HG03135 (cell line): ENCODE results near the gene CHST15.

Experiments used
- ATAC-seq: cut with Tn5 transposase; IDR thresholded peaks from one replicate; pipeline ENCODE4 v1.9.1; 2021; ENCODE audit warnings: mild to moderate bottlenecking, moderate library complexity; ENCODE audit not compliant: unreplicated experiment

Gene CHST15

DNA sequence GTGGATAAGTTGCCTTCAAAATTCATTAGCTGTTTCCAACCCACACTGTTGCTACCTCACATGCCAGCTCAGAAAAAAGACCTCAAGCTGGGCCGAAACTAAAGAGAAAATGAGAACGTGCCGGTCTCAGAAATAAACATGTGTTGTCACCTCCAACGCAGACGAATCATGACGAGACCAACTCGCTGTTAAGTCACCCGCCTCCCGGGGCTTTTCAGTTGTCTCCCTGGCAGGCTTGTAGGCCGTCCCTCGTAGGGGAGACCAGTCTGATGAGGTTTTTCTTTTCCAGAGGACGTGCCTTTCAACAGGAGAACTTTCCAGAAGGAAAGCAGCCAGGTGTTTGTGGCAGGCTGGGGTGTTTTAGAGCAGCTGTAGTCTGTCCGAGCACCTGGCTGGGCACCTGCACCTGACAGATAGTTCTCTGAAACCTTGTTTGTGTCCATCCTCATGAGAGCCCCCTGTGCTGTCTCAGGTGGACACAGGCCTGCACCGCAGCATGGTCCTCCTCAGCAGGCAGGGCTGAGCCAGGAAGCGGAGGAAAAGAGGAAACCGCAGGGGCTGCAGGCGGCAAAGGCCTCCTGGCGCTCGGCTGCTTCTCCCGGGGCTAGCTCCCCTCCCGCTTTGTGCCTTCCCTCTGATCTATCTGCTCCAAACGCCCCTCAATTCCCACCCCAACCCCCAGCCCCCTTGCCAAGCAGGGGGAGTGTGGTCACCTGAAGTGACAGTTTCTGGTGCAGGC lies 78.8 kb downstream of the CHST15 start:
- ATAC-seq: no peak

GRCh38 chr10:124013916-124014315 lies 79.5 kb downstream of the CHST15 start:
- no peak for ATAC-seq

GRCh38 chr10:124012991-124013390 lies 80.4 kb downstream of the CHST15 start:
- ATAC-seq: no peak

- ATAC-seq: no peak
Measured at GRCh38 chr10:124012583-124012982, 80.8 kb downstream of the CHST15 start.

DNA sequence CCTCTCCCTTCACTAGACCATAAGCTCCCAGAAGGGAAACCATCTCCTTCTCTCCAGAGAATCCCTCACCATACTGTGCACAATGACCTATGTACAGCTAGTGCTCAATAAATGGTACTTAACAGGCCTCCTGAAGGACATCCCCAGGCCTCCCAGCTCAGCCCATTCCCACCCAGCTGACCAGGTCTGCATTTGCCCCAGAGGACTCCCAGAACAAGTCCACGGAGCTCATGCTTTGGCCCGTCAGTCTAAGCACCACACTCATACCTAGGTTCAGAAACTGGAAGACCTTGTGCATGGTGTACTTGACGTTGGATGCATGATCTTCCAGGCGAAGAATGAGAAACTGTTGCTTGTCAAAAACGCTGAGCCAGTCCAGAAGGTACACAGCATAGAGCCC lies 81.3 kb downstream of the CHST15 start:
- ATAC-seq: no peak

DNA sequence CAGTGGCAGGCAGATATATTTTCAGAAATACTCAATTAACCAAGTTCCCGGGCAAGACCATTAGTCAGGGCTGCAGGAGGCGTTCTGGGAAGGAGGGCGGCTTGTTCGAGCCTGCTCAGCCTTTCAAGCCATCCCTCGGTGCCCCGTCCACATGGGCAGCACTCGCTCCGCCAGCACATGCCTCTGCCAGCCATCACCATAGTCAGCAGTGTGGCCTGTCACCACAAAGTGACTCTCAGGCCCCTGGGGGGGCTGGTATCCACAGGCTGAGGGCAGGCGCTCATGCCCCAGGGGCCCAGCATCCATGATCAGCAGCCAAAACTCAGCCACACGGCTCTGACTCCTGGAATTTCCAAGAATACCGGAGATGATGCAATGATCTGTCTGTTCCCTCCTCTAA lies 81.9 kb downstream of the CHST15 start:
- ATAC-seq: no peak

- no peak for ATAC-seq
Measured at GRCh38 chr10:124010563-124011131, 82.8 kb downstream of the CHST15 start.

DNA sequence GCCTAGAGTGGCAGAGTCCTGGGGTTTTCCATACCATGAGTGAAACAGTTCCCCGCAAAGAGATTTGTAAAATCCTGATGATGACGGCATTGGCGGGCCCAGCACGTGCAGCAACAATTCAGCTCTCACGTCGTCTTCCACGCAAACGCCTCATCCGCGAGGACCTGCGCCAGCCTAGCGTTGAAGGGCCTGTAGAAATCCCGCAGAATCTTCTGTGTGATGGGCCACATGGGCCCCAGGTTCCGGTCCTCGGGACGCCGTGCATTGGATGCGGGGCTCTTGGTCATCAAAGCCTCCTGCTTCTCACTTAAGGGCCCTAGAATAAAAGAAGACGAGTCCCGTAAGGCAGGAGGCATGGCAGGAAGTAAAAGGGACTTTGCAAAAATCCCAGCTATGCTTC lies 83.4 kb downstream of the CHST15 start:
- ATAC-seq: no peak

- ATAC-seq: no peak
Measured at GRCh38 chr10:124009231-124010015, 84.0 kb downstream of the CHST15 start.

- no peak for ATAC-seq
Measured at GRCh38 chr10:124008681-124009080, 84.7 kb downstream of the CHST15 start.

- ATAC-seq: no peak
Measured at GRCh38 chr10:124008187-124008586, 85.2 kb downstream of the CHST15 start.

GRCh38 chr10:124007773-124008145 lies 85.6 kb downstream of the CHST15 start:
- ATAC-seq: no peak

DNA sequence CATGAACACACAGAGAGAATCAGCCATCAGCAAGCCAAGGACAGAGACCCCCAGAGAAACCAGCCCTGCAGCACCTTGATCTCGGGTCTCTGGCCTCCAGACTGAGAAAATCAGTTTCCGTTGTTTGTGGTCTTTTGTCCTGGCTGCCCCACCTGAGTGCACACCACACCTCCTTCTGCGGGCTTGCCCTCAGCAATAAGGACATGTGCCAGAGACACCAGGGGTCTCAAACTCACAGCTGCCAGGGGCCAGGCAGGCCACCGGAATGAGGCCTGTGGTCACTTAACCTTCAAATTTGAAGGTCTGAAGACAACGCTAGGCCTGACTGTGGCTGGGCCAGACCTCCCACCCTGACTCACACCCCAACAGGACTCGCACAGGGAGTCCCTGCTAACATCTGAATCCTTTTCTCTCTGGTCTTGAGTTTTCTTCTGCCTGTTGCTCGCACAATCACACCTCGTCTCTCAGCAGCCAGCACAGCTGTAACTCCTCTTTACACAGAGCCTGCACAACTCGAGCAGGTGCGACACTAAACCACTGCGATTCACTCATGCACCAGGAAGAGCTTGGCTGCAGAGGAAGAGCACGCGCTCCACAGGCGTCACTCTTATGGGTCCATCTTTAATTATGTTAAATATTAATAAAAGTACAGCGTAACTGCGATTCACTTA lies 86.2 kb downstream of the CHST15 start:
- no peak for ATAC-seq

DNA sequence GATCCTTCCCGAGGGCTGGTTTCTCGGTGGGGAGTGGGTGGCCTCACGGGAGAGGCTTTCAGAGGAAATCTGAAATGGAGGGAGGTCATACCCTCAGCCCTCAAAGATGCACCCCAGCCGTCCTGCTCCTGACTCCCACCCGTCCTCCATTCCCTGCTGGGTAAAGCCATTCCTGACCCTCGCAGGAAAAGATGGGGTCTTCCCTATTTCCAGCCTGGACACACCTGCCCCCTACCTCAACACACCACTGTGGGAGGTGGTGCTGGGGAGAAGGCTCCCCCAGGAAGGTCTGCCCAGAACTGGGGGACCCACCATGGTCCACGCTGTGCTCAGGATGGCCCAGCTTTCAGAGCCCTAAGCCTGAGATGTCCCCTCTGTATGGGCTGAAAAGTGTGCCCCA lies 86.9 kb downstream of the CHST15 start:
- ATAC-seq: no peak

DNA sequence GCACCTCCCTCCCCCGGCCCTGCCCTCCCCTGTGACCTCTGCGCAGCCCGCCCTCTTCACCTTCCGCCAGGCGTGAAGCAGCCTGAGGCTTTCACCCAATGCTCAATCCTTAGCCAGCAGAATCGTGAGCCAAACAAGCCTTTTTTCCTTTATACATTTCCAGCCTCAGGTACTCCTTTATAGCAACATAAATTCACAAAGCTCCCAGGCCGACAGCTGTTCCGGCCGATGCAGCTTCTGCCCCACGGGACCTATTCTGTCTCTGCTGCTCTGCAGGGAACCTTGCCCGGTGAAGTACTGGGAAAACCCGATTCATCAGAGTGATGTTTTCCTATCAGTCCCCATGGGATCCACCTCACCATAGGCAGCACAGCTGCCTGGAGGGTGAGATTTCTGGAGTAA lies 87.4 kb downstream of the CHST15 start:
- no peak for ATAC-seq

DNA sequence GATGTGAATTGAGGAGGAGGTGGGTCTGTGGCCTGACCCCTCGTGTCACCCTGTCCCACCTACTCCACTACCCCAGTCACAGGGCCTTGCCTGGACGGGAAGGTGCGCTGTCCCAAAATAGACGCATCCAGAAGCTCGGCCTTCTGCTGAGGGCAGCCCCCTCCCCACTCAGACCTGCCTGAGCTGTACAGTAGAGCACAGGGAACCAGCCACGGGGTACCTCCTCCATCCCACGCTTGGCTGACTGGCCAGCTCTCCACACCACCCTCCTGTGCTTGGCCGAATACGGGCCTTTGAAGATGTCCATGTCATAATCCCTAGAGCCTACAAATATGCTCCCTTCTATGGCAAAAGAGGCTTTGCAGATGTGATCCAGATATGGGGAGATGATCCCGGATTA lies 88.3 kb downstream of the CHST15 start:
- no peak for ATAC-seq

DNA sequence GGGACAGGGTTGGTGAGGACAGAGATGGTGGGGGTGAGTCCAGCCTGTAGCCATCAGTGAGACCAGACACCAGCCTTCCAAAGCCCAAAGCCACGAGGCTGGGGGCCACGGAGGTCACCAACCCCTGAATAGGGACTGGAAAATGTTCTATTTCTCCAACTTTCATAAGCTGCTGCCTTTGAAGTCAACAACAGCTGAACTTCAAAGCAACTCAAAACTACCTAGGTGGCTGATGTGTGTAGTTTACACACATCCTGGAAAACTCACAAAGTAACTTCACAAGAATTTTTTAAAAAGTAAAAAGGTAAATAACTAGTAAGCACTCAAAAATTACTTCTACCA lies 88.8 kb downstream of the CHST15 start:
- ATAC-seq: no peak

DNA sequence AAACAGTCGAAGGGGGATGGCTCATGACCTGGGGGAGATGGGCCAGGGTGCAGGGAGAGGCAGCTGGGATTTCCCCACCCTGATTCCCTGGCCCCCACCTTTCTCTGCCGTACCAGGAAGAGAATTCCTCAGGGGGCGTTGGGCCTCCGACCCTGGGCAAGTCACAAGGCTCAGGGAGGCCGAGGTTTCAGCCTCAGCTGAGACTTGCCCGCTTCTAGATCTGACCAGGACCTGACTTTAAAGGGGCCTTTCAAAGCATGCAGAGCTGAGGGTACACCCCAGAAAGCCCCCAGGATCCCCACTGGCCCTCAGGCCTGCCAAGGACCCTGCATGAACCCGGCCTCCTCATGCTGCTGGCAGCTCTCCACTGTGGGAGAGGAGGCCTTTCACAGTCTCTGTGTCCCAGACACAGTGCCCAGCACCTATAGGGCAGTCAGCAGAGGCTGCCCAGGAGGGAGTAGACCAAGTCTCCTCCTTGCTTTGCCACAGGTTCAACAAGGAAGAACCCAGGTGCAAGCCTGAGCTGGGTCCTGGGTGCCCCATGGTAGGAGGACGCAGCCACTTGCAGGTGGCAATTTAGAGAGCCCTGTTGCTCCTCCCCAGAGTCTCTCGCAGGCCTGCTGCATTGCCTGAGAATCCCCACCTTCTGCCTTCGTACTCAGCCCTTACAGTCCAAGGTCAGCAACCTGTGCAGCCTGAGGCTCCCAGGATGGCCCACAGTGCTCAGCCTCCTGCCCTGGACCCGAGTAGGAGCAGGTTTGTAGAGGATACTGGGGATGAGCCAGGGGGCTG lies 89.3 kb downstream of the CHST15 start:
- ATAC-seq: no peak

GRCh38 chr10:124003481-124003870 lies 89.9 kb downstream of the CHST15 start:
- ATAC-seq: no peak

- no peak for ATAC-seq
Measured at GRCh38 chr10:124003070-124003419, 90.4 kb downstream of the CHST15 start.
